IPS-18c (cell line): ENCODE data around the gene KCNMA1.
"Not testable (repeated sequence)": the region's sequence is repeated elsewhere in the genome, so short reads cannot be mapped to it uniquely, and the experiment has no call there.

Experiments used
- H3K4me3 ChIP-seq: 2 replicates; pipeline ENCODE4 v1.7.0; 2013; ENCODE audit warnings: low read depth, mild to moderate bottlenecking, low read length, moderate library complexity; ENCODE audit not compliant: insufficient read depth
- H3K9me3 ChIP-seq: one replicate; pipeline ENCODE4 v1.6.1; 2013; ENCODE audit warnings: mild to moderate bottlenecking, low read length, moderate library complexity; ENCODE audit not compliant: control insufficient read depth, insufficient read depth

KCNMA1 gene

GRCh38 chr10:77404810-77405209 lies 232.8 kb downstream of the KCNMA1 start:
- H3K4me3 ChIP-seq: no peak overlapping the region
- H3K9me3 ChIP-seq: no peaks in the 10 kb centered on the region

DNA sequence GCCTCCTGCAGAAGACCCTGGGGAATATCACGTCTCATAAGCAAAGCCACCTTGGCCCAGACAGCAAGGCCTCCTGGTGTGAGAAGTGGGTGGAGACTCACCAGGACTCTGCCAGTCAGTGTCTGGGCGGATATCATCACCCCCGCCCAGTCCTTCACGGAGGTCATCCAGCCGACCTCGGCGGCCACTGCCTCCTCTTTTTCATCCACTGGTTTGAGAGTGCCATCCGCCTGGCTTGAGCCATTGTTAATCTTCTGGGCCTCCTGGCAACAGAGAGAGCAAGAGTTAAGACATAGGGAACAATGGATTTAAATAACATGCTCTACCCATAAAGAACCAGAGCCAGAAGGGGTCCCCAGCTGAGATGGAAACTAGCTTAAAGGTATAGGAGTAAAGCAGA lies 233.8 kb downstream of the KCNMA1 start:
- Histone ChIP-seq H3K9me3 (no peaks in the 10 kb centered on the region), H3K4me3 (no peak overlapping the region)

DNA sequence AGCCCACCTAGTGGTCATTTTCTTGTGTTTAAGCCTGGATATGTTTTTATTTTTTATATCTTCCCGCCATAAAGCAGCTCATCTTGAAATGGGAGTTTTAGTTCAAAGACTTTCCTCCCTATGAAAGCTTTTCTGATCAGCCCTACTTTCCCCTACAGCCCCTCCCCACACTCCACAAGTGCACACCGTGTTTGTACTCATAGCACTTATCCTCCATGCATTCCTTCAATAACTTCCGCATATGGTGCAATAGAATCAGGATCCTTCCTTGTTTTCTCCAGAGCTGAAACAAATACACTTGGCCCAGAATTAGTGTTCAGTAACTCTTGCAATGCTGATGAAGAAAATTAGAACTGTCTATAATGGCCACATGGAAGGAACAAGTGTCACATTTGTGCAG lies 235.9 kb downstream of the KCNMA1 start:
- H3K4me3 ChIP-seq: no peak overlapping the region
- no peaks in the 10 kb centered on the region for H3K9me3 ChIP-seq

DNA sequence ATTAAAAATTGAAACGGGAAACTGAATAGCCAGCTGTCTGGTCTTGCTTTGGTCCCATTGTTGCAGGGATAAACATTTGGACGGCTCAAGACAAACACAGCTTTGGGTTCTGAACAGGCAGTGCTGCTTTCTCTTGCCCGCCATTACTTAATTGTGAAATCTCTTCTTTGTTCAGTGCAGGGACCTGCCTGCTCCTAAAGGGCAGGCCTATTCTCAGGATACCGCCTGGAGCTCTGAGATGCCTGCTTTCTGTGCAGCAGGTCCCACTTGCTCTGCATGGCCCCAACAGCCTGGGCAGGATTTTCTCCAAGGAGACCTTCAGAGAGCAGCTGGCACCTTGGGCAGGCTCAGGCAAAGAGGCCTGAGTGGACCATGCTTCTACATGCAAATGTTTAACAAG lies 237.6 kb downstream of the KCNMA1 start:
- H3K4me3 ChIP-seq: no peak overlapping the region
- no peaks in the 10 kb centered on the region for H3K9me3 ChIP-seq

DNA sequence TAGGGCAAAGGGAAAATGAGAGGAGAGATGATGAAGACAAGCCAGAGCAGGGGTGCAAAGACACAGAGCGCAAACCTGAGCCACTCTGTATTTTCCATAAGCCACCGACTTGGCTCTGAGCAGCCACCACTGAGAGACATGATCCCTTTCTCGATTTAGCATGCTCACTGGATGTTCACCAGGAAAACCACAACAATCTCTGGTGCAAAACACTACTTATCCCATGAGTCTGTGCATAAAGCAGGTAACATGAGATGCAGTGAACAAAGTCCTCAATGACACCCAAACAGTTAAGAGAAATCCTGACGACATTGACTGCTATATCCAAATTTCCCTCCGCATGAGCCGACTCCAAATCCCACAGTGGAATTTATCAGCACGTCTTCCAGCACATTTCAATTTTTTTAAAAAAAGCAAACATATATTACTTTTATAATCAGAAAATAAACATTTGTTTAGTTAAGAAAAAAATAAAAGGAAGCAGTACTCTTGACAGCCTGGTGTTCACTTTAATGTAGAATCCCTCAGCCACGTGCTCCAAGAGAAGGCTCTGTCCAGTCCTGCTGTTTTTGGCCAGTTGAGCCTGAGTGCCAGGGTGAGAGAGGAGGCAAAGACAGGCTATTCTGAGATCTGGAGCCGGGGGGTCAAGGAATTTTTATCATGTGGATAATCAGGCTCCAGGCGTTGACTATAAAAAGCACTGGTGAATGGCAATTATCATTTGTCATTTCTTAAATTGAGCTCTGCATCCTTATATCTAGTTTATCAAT lies 238.4 kb downstream of the KCNMA1 start:
- no peak overlapping the region for H3K4me3 ChIP-seq
- H3K9me3 ChIP-seq: no peaks in the 10 kb centered on the region

- no peak overlapping the region for H3K4me3 ChIP-seq
- H3K9me3 ChIP-seq: no peaks in the 10 kb centered on the region
Observed at GRCh38 chr10:77398558-77398957, 239.1 kb downstream of the KCNMA1 start.

DNA sequence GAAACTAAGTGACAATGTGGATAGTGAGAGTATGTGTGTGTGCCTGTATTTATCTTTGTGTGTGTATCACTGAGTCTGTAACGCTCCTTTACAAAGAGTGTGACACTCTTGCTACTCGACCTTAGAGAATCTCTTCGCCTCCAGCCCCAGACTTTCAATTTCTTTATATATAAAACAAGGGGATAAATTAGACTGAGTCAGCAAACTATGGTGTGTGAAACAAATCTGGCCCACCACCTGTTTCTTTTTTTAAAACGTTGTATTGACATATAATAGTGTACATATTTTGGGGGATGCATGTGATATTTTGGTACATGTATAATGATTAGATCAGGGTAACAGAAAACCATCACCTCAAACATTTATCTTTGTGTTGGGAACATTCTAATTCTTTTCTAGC lies 240.5 kb downstream of the KCNMA1 start:
- Histone ChIP-seq H3K4me3 (no peak overlapping the region), H3K9me3 (peaks cover 2% of the 10 kb centered on the region)

DNA sequence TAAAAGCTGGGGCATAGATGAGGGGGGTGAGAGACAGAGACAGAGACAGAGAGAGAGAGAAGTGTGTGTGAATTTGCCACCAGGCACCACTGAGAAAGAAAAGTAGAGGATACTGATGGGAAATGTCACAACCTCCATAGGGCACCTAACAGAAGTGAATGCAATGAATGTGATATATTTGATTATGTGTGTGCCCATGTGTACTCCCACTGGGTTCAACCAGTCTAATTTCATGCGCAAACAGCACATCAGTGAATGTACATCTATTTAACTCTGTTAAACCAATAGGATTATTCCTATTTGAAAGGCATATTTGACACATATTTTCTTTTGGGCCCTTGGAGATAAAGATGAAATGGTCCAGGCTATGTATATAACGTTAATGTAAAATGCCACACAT lies 241.3 kb downstream of the KCNMA1 start:
- Histone ChIP-seq H3K4me3 (no peak overlapping the region), H3K9me3 (peaks cover 2% of the 10 kb centered on the region)

DNA sequence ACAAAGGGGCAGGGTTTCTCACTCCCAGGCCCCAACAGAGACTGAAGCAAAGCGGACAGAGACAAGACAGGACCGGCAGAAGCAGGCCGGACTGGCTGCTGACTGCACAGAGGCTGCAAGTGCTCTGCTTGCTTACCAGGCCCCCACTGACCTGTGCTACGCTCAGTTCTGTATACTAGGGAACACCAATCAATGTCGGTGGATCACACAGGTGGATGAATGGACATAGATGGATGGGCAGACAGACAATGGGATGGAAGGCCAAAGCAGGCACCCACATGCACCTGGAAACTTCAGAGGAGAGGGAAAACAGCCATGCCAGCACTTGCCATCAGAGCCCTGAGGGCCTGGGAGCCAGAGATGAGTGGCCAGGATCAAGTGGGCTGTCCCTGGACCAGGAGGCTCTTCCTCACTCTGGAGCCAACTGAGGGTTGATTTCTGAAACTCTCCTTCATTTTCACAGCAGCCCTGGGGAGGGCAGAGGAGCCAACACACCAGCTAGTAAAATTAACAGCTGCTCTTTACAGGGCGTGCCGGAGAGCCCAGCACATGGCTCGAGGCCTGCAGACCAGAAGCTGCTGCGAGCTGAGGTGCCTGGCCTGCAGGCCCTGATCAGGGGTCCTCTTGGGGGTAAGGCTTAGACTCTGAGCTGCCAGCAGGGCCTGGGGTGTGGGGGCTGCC lies 243.6 kb downstream of the KCNMA1 start:
- H3K4me3 ChIP-seq: no peak overlapping the region
- peaks cover 2% of the 10 kb centered on the region for H3K9me3 ChIP-seq

DNA sequence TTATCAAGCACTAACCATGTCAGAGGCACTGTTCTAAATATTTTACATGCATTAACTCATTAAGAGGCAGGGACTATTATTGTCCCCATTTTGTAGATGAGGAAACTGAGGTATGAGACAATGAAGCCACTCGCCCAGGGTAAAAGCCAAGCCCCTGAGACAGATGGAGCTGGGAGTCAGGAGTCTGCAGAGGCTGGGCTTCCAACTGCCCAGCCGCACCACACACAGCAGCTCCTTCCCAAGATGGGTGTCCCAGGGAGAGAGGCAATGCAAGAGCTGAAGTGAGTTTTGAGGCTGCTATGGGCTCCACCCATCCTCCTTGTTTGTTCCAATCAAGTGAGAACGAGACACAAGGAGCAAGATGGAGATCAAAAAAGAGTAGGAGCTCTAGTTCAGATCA lies 244.2 kb downstream of the KCNMA1 start:
- H3K4me3 ChIP-seq: no peak overlapping the region
- peaks cover 2% of the 10 kb centered on the region for H3K9me3 ChIP-seq

DNA sequence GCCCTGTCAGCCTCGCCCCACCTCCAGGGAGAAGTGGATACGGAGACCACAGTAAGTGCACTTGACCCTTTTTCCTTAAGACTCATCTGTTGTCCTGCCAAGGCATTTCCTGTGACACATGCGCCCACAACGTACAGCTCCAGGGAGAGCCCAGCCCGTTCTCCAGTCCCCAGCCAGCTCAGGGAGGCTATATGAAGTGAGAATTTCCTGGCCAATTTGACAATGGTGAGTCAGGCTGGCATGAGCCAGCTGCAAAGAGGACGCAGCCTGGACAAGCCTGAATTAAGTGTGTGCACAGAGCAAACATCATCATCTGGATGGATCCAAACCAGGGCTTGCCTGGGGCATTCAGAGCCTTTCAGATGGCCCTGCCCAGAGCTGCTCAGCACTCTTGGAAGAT lies 244.8 kb downstream of the KCNMA1 start:
- H3K4me3 ChIP-seq: no peak overlapping the region
- H3K9me3 ChIP-seq: peaks cover 2% of the 10 kb centered on the region

DNA sequence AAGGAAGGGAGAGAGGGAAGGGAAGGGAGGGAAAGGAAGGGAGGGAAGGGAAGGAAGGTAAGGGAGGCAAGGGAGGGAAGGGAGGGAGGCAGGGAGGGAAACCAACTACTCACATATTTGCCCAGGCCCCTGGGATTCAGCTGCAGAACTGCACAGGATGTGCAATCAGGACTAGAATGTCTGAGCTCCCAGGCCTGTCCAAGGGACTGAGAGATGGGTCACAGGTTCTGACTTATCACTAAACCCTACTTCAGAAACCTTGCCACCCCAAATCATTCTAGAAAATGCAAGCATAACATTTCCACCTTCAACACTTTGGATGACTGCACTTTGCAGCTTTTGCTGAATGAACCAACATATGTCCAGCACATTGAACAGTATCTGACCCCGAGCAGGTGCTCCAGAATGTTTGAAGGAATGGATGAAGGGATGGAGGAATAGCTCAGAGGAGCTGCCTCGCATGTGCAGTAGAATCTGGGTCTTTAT lies 245.3 kb downstream of the KCNMA1 start:
- H3K4me3 ChIP-seq: no peak overlapping the region

GRCh38 chr10:77391605-77392235 lies 245.9 kb downstream of the KCNMA1 start:
- H3K9me3 ChIP-seq: peaks cover 2% of the 10 kb centered on the region
- no peak overlapping the region for H3K4me3 ChIP-seq

More for the DNA sequence above, 245.3 kb downstream of the KCNMA1 start:
- H3K9me3 ChIP-seq: peaks cover 2% of the 10 kb centered on the region

- H3K9me3 ChIP-seq: peaks cover 2% of the 10 kb centered on the region
- no peak overlapping the region for H3K4me3 ChIP-seq
Observed at GRCh38 chr10:77390481-77390891, 247.1 kb downstream of the KCNMA1 start.

GRCh38 chr10:77388571-77389100 lies 249.0 kb downstream of the KCNMA1 start:
- H3K9me3 ChIP-seq: peaks cover 2% of the 10 kb centered on the region
- no peak overlapping the region for H3K4me3 ChIP-seq

- H3K9me3 ChIP-seq, H3K4me3 ChIP-seq: not testable (repeated sequence)
Observed at GRCh38 chr10:77387701-77388100, 249.9 kb downstream of the KCNMA1 start.

DNA sequence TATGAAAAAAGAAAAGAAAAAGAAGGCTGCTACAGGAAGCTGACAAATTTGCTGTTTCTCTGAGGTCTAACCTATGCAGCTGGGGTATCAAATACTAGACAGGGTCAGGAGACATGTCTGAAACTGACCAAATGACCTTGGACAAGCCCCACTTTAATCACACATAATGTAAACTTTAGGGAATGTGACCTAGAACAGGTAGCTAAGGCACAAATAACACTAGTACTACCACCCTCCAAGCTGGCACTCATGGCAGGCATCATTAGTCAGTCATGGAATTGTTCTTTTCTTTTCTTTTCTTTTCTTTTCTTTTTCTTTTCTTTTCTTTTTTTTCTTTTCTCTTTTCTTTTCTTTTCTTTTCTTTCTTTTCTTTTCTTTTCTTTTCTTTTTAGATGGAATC lies 250.4 kb downstream of the KCNMA1 start:
- no peak overlapping the region for H3K4me3 ChIP-seq

DNA sequence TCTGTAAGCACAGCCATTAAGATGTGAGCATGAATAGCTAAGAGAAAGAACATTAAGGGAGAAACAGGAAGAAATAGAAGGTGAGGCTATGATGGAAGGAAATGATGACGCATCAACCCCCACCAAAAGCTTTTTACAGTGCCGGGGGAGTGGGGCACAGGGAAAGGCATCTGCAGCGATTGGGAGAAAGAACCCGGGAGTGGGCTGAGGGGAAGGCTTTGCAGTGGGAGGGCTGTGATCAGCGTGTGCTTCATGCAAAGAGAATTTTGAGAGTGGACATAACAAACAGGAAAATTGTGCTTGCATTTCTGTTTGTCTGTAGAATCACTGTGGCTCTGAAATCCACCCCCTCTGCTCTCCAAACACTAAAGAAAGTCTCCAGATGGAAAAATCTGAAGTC lies 250.8 kb downstream of the KCNMA1 start:
- no peak overlapping the region for H3K4me3 ChIP-seq
- no peaks in the 10 kb centered on the region for H3K9me3 ChIP-seq

More for the DNA sequence above, 250.4 kb downstream of the KCNMA1 start:
- H3K9me3 ChIP-seq: peaks cover under 1% of the 10 kb centered on the region
